ENCODE measurements around the gene ARPC1B.
A peak's percentile ranks its signal among the peaks of the same experiment; 100 is the strongest.

The ARPC1B gene

DNA sequence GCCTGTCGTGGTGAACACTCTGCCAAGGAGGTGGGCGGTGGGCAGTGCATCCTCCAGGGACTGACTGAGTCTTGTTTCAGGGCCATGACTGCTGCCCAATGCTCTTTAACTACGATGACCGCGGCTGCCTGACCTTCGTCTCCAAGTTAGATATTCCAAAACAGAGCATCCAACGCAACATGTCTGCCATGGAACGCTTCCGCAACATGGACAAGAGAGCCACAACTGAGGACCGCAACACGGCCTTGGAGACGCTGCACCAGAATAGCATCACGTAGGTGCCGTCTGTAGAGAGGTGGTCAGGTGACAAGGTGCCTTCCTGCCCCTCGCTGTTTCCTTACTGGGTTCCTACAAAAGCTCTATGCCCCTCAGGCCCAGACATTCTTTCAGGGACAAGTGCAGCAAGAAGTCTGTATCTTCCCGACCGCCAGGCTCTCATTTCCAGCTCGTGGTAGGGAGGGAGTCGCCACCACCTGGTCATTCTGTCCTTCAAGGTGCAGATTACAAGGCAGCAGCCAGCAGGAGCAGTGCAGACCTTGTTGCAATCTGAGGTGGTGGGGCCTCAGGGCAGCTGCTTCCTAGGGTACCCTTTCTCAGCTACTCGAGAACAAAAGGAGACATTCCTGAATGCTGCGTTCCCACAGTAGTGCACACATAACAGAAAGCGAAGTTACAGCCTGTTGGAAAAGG, 14.9 kb upstream of the ARPC1B start:
- H3K4me3 ChIP-seq (replicated peaks in 1 of 2; ENCODE audit: low read depth in 2 of 2, low read length in 2 of 2), result no peak overlapping the region
- DNase-seq (ENCODE audit: low read depth in 2 of 2), result no peak
- TF ChIP-seq, protein P1, sequence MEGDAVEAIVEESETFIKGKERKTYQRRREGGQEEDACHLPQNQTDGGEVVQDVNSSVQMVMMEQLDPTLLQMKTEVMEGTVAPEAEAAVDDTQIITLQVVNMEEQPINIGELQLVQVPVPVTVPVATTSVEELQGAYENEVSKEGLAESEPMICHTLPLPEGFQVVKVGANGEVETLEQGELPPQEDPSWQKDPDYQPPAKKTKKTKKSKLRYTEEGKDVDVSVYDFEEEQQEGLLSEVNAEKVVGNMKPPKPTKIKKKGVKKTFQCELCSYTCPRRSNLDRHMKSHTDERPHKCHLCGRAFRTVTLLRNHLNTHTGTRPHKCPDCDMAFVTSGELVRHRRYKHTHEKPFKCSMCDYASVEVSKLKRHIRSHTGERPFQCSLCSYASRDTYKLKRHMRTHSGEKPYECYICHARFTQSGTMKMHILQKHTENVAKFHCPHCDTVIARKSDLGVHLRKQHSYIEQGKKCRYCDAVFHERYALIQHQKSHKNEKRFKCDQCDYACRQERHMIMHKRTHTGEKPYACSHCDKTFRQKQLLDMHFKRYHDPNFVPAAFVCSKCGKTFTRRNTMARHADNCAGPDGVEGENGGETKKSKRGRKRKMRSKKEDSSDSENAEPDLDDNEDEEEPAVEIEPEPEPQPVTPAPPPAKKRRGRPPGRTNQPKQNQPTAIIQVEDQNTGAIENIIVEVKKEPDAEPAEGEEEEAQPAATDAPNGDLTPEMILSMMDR (IDR thresholded peaks at IDR 0.05; ENCODE audit: low read depth, low read length), result no peak

DNA sequence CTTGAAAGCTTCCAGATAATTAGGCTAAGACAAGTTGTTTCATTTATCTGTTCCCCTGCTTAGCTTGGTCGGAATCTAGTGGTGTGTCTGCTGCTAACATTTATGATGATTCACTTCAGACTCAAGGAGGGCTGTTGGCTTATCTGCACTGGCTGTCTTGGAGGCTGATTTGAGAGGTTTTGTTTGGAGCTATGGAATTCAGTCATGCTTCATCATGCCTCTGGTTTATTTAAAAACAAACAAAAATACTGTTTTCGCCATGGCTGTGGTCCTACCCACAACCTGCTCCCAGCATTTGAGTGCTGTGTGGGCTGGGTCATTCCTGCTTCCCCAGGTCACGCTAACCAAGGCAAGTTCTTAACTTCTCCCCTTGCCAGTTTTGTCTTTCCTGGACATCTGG, 11.7 kb upstream of the ARPC1B start:
- DNase-seq (ENCODE audit: low read depth in 2 of 2), result peak; percentile 51 to 65
- TF ChIP-seq, protein P1 (IDR thresholded peaks at IDR 0.05; ENCODE audit: low read depth, low read length), result no peak
- no peak overlapping the region for H3K4me3 ChIP-seq (replicated peaks in 1 of 2; ENCODE audit: low read depth in 2 of 2, low read length in 2 of 2)

- TF ChIP-seq, protein P1 (IDR thresholded peaks at IDR 0.05; ENCODE audit: low read depth, low read length), result no peak
- no peak overlapping the region for H3K4me3 ChIP-seq (replicated peaks in 1 of 2; ENCODE audit: low read depth in 2 of 2, low read length in 2 of 2)
- DNase-seq (ENCODE audit: low read depth in 2 of 2), result no peak
Observed at GRCh38 chr7:99363286-99363685, 11.2 kb upstream of the ARPC1B start.

GRCh38 chr7:99365318-99366141, 9.0 kb upstream of the ARPC1B start:
- TF ChIP-seq, protein P1 (IDR thresholded peaks at IDR 0.05; ENCODE audit: low read depth, low read length), result peak; percentile 60
- peak; percentile 26 to 29 for DNase-seq (ENCODE audit: low read depth in 2 of 2)
- no peak overlapping the region for H3K4me3 ChIP-seq (replicated peaks in 1 of 2; ENCODE audit: low read depth in 2 of 2, low read length in 2 of 2)

DNA sequence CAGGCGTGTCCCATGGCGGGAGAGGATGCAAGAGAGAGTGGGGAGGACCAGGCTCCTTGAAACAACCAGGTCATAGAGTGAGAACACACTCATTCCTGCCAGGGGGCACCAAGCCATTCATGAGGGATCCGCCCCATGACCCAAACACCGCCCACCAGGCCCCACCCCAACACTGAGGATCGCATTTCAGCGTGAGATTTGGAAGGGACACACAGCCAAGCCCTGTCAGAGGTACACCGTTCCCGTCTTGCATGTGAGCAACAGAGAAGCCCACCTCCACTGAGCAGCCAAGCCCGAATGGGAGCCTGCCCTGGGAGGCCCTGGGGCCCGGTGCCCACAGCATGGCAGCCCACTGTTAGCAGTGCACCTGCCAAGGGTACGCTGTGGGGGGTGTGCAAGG, 7.9 kb upstream of the ARPC1B start:
- TF ChIP-seq, protein P1 (IDR thresholded peaks at IDR 0.05; ENCODE audit: low read depth, low read length), result no peak
- DNase-seq (ENCODE audit: low read depth in 2 of 2), result no peak
- H3K4me3 ChIP-seq (replicated peaks in 1 of 2; ENCODE audit: low read depth in 2 of 2, low read length in 2 of 2), result no peak overlapping the region

DNA sequence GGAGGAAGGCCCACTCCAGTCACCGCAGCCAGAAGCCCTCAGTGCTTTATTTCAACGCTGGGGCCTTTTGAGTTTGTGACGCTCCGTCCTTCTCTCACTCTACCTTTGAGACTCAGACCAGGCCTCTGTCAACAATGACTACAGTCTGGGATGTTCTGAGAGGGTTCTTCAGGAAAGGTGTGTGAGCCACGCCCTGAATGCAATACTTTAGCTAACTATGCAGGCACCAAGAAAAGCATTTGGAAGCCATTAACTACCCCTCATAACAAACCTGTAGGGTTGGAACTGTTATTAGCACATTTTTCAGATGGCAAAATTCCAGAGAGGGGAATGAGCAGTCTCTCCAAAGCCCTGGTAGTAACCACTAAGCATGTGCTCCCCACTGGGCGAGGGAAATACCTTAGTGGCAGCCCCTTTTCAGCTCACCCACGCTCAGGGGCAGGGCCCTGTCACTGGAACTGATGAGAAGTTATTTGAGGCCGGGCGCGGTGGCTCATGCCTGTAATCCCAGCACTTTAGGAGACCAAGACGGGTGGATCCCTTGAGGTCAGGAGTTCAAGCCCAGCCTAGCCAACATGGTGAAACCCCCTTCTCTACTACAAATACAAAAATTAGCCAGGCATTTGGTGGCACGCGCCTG, 5.7 kb upstream of the ARPC1B start:
- H3K4me3 ChIP-seq (replicated peaks in 1 of 2; ENCODE audit: low read depth in 2 of 2, low read length in 2 of 2), result no peak overlapping the region
- TF ChIP-seq, protein P1 (IDR thresholded peaks at IDR 0.05; ENCODE audit: low read depth, low read length), result no peak
- no peak for DNase-seq (ENCODE audit: low read depth in 2 of 2)

All from cardiac fibroblast (primary cell).